ENCODE results near the gene RIC3. TPM values are rescaled to one million over a fixed set of nuclear protein-coding genes. Genes with fewer than 3 reads are reported as not detected.
A peak's percentile ranks its signal among the peaks of the same experiment; 100 is the strongest.

RIC3 gene
- total RNA-seq, 4 donors from 2014 or later = 3.3 to 43.0 (median 12.5) TPM

DNA sequence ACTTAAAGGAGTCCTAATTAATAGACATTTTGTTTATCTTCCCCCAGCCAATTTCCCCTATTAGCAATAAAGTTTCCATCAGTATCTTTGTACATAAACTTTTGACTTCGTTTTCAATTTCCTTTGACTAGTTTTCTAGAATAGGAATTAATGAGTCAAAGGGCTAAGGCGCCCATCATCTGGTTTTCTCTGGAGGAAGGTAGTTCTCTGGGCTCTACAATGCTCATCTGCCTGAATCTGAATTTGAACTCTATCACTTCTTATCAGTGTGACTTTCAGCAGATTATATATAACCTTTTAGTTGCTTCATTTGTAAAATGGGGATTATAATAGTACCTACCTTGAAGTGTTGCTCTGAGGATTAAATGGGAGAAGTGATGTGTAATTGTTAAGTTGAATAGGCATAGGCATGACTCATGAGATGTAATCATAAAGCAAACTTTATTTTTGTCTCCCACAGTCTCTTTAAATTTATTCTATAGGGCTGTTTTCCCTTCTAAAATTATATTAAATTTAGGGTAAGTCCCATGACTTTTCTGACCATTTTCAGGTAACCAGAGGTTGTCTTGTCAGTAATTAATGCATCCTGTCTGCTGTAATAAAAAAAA, 93.6 kb downstream of the RIC3 start:
- 55 to 61% methylated on average over 2 of the region's 2 CpGs for WGBS, 2 donors (ENCODE audit: low coverage in 1 of 2)

DNA sequence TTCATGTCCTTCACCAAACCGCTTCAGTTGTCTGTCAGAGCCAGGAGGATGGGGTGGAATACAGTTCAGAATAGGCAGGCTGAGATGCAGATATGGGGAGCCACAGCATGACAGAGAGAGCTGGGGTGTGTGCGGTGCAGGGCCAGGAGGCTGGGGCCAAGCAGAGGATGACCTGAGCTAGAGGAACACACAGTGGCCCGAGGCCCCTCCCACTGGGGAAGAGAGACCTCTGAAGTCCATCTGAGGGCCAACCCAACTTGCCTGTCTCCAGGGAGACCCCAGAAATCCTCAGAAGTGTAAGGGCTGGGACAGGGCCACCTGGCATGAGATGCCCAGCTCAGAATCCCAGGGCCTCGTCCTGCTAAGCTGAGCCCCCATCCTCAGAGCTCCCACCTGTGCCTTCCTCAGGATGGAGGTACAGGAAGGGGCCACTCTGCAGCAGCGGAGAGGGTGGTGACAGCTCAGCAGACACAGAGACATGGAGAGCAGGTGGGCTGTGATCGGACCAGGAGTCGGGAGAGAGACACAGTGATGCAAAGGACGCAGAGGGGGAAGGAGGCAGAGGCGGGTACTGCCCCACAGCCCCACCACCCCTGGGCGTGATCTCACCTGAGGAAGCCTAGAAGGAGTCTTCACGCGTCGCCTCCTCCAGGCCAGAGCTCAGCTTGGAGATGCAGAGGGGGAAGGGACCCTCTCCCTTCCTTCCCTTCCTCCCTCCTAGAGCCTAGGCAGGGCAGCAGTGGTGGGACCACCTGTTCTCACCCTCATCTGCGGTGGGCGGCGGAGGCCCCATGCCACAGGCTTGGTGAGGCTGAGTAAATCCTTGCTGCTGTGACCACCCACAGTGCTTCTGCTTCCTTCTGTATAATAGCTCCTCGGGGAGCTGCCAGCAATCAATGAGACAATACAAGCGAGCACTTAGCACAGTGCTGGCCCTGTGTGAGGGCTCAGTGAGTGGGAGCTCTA, 96.9 kb downstream of the RIC3 start:
- intact Hi-C loops (cut with DNase I; ENCODE audit: low total_unique reads) = loop anchor here (5.0 kb wide), 1 partner anchor 40 kb away; no protein-coding TSS in a partner anchor
- Histone ChIP-seq H3K4me3 (no peak overlapping the region), H3K36me3 (no peaks in the 10 kb centered on the region), H3K4me1 (peaks cover 0 to 16% (median 7%) of the 10 kb centered on the region in 4 donors), H3K27me3 (no peaks in the 10 kb centered on the region), H3K27ac (no peak overlapping the region), H3K9me3 (no peaks in the 10 kb centered on the region)
- DNase-seq = no peak
- 87% methylated on average over 18 of the region's 18 CpGs; no CpG with 5 or more reads in 1 of the 2 donors for WGBS, 2 donors (ENCODE audit: low coverage in 1 of 2)
- in situ Hi-C loops (cut with MboI; ENCODE audit: low pct_ligation_motif_present in 1 of 4, low pct_unique_long_range_greater_than_20kb in 1 of 4, low sequenced_read_pairs in 3 of 4) = no loop called here
- TF ChIP-seq EP300 (IDR thresholded peaks at IDR 0.05; ENCODE audit: low read depth) (no peak), POLR2A (IDR thresholded peaks at IDR 0.05) (no peak), POLR2AphosphoS5 (IDR thresholded peaks at IDR 0.05) (no peak)
- TF ChIP-seq, protein P1, sequence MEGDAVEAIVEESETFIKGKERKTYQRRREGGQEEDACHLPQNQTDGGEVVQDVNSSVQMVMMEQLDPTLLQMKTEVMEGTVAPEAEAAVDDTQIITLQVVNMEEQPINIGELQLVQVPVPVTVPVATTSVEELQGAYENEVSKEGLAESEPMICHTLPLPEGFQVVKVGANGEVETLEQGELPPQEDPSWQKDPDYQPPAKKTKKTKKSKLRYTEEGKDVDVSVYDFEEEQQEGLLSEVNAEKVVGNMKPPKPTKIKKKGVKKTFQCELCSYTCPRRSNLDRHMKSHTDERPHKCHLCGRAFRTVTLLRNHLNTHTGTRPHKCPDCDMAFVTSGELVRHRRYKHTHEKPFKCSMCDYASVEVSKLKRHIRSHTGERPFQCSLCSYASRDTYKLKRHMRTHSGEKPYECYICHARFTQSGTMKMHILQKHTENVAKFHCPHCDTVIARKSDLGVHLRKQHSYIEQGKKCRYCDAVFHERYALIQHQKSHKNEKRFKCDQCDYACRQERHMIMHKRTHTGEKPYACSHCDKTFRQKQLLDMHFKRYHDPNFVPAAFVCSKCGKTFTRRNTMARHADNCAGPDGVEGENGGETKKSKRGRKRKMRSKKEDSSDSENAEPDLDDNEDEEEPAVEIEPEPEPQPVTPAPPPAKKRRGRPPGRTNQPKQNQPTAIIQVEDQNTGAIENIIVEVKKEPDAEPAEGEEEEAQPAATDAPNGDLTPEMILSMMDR (IDR thresholded peaks at IDR 0.05) = no peak

More for the DNA sequence above, 93.6 kb downstream of the RIC3 start:
- in situ Hi-C loops (cut with MboI; ENCODE audit: low pct_ligation_motif_present in 1 of 4, low pct_unique_long_range_greater_than_20kb in 1 of 4, low sequenced_read_pairs in 3 of 4) (loop anchor here in 1 of 4 donors (25.0 kb wide), 1 partner anchor 188 kb away; no protein-coding TSS in a partner anchor), intact Hi-C loops (cut with DNase I; ENCODE audit: low total_unique reads) (no loop called here)
- Histone ChIP-seq H3K36me3 (no peaks in the 10 kb centered on the region), H3K27me3 (peaks cover 10% of the 10 kb centered on the region), H3K4me1 (no peaks in the 10 kb centered on the region), H3K9me3 (no peaks in the 10 kb centered on the region), H3K4me3 (no peak overlapping the region), H3K27ac (no peak overlapping the region)
- TF ChIP-seq, protein P1 (IDR thresholded peaks at IDR 0.05) = no peak
- TF ChIP-seq POLR2AphosphoS5 (IDR thresholded peaks at IDR 0.05) (no peak), POLR2A (IDR thresholded peaks at IDR 0.05) (no peak), EP300 (IDR thresholded peaks at IDR 0.05; ENCODE audit: low read depth) (no peak)
- no peak for DNase-seq

- intact Hi-C loops (cut with DNase I; ENCODE audit: low total_unique reads) = loop anchor here (5.0 kb wide), 1 partner anchor 38 kb away; no protein-coding TSS in a partner anchor
- WGBS, 2 donors (ENCODE audit: low coverage in 1 of 2) = 42 to 54% methylated on average over 3 of the region's 3 CpGs
- DNase-seq = no peak
- Histone ChIP-seq H3K9me3 (no peaks in the 10 kb centered on the region), H3K4me1 (peaks cover 0 to 16% (median 7%) of the 10 kb centered on the region in 4 donors), H3K4me3 (no peak overlapping the region), H3K36me3 (no peaks in the 10 kb centered on the region), H3K27me3 (no peaks in the 10 kb centered on the region), H3K27ac (no peak overlapping the region)
- in situ Hi-C loops (cut with MboI; ENCODE audit: low pct_ligation_motif_present in 1 of 4, low pct_unique_long_range_greater_than_20kb in 1 of 4, low sequenced_read_pairs in 3 of 4) = no loop called here
- no peak for TF ChIP-seq POLR2AphosphoS5 (IDR thresholded peaks at IDR 0.05)
- TF ChIP-seq, protein P1 (IDR thresholded peaks at IDR 0.05) = peak in 2 of 5 experiments; percentile 11 to 17
These were observed 98.3 kb downstream of the RIC3 start for GRCh38 chr11:8070417-8071115.
